Neuron (in vitro differentiated cells): ENCODE data around the gene ADGRG6.
A peak's percentile ranks its signal among the peaks of the same experiment; 100 is the strongest.

Experiments used
- H2AFZ ChIP-seq: one replicate; pipeline ENCODE4 v1.6.1; 2013; ENCODE audit warnings: low read depth, mild to moderate bottlenecking, inconsistent platforms, low read length, moderate library complexity
- H3K27me3 ChIP-seq: one replicate; pipeline ENCODE4 v1.6.1; 2013; ENCODE audit warnings: low read length; ENCODE audit not compliant: insufficient read depth
- H3K36me3 ChIP-seq: one replicate; pipeline ENCODE4 v1.6.1; 2013; ENCODE audit warnings: low read length; ENCODE audit not compliant: insufficient read depth
- H3K4me1 ChIP-seq: one replicate; pipeline ENCODE4 v1.6.1; 2013; ENCODE audit warnings: low read length; ENCODE audit not compliant: insufficient read depth
- H3K4me3 ChIP-seq: 2 replicates; pipeline ENCODE4 v1.5.1; 2013; ENCODE audit warnings: mild to moderate bottlenecking, low read length, moderate library complexity
- H3K9me3 ChIP-seq: one replicate; pipeline ENCODE4 v1.6.1; 2013; ENCODE audit warnings: low read length

ADGRG6 gene

DNA sequence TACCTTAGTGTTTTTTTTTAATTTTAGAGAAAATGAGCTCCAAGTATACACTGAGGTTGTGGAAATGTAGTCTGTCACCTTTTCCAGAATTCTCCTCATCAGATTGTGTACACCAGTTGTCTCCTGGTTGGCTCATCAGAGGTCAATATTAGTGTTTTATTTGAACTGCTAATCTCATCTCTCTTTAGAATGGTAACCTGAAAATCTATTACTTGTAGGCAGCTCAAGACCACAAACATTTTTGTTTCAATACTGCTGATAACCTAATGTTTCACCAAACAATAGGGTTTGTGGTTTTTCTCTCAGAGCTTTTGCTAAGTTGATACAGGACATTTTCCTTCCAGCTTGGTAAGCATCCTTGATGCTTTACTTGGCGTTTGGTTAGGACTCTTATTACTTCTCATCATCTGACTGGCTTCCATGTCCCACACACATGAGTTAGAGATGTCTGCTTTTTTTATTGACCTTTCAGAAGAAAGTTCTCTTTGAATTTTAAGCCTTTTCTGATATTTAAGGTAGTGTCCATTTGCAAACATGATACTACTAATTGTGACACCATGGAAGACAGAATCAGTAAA lies 15.1 kb downstream of the ADGRG6 start:
- H3K9me3 ChIP-seq: no peaks in the 10 kb centered on the region

DNA sequence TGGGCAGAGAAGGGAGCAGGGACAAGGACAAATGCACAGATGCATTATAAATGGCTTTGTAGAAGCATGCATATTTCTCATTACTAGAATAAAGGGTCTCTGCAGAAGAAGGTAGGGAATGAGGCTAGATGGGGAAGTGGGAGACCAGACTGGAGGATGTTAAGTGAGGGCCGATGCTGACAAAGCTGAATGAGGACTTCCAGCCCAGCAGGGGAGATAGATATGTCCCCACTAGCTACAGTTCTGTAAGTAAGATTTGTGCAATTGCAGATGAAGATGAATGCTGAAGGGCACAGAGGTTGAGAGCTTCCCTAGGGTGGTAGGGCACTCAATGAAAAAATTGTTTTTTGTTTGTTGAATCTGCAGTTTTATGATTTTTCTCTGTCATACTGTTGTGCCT lies 16.9 kb downstream of the ADGRG6 start:
- Histone ChIP-seq H2AFZ (no peak overlapping the region), H3K27me3 (no peaks in the 10 kb centered on the region), H3K4me1 (no peaks in the 10 kb centered on the region), H3K9me3 (no peaks in the 10 kb centered on the region), H3K4me3 (no peak overlapping the region), H3K36me3 (no peaks in the 10 kb centered on the region)

More for the DNA sequence above, 15.1 kb downstream of the ADGRG6 start:
- no peaks in the 10 kb centered on the region for H3K27me3 ChIP-seq
- no peak overlapping the region for H2AFZ ChIP-seq
- H3K4me1 ChIP-seq: no peaks in the 10 kb centered on the region
- H3K4me3 ChIP-seq: no peak overlapping the region
- H3K36me3 ChIP-seq: no peaks in the 10 kb centered on the region

DNA sequence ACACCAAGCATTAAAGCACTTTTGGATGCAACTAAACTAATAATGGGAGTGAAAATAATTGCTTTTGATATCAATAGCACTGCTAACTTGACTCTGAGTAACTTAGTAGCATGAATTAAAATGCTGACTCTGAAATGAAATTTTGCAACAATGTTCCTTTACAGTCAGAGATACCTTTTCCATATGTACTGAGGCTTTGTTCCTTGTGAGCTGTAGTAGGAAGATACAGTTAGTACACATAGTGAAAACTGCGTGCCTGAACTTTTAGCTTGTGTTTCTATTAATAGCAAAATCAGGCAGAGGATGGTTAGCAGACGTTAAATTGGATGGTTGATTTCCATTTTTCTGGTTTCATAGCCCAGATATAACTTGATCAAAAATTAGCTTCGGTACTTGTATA lies 18.6 kb downstream of the ADGRG6 start:
- Histone ChIP-seq H2AFZ (no peak overlapping the region), H3K4me1 (no peaks in the 10 kb centered on the region), H3K4me3 (no peak overlapping the region), H3K27me3 (no peaks in the 10 kb centered on the region), H3K36me3 (no peaks in the 10 kb centered on the region), H3K9me3 (no peaks in the 10 kb centered on the region)

DNA sequence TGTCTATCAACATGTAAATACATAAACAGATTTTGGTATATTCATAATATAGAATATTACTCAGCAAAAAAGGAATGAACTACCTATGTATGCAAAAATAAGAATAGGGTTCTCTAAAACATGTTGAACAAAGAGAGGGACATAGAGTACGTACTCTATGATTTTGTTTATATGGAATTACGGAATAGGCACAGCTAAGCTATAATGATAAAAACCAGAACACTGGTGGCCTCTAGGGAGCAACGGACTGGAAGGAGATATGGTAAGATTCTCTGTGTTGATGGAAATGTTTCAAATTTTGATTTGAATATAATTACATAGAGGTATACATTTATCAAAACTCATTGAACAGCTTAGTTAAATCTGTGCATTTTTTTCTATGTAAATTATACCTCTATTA lies 19.6 kb downstream of the ADGRG6 start:
- Histone ChIP-seq H3K36me3 (no peaks in the 10 kb centered on the region), H3K27me3 (no peaks in the 10 kb centered on the region), H3K4me3 (no peak overlapping the region), H3K9me3 (no peaks in the 10 kb centered on the region), H3K4me1 (no peaks in the 10 kb centered on the region), H2AFZ (no peak overlapping the region)

DNA sequence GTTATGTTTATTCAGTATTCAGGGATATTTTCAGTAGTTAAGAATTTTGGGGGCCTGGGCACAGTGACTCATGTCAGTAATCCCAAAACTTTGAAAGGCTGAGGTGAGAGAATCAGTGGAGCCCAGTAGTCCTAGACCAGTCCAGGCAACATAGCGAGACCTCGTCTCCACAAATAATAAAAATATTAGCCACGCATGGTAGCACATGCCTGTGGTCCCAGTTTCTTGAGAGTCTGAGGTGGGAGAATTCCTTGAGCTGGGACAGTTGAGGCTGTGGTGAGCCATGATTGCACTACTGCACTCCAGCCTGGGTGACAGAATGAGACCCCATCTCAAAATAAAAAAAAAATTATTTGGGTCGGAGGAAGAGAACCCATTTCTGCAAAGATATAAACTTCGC lies 20.3 kb downstream of the ADGRG6 start:
- Histone ChIP-seq H3K4me3 (no peak overlapping the region), H3K36me3 (no peaks in the 10 kb centered on the region), H2AFZ (no peak overlapping the region), H3K27me3 (no peaks in the 10 kb centered on the region), H3K9me3 (no peaks in the 10 kb centered on the region), H3K4me1 (no peaks in the 10 kb centered on the region)

DNA sequence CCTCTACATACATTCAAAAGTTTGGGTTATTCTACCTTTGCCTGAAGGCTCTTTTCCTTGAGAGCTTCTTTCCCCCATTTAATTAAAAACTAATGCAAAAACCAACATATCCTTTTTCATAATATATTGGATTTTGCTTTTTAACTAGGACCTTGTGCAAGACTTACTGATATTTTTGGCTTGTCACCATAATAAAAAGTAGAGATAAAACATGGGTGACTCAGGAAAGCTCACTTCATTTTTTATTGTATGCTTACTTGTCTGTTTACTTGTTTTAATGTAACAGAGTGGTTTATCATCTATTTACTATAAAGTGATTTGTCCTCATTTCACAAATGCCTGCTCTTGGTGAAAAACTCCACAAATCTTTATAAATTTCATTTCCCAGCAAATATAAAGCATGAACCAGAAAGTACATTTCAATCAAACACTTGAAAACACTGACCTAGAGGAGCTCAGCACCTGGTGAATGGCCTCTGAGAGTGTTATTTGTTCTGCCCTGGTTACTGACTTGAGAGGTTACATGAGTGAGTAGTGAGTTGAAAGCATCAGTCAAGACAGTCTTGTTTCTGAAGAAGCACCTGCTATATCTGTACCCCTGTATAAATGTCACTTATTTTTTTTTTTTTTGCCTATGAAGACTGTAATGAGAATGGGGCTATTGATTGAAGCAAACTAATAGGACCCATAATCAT lies 20.8 kb downstream of the ADGRG6 start:
- Histone ChIP-seq H3K27me3 (no peaks in the 10 kb centered on the region), H3K4me1 (no peaks in the 10 kb centered on the region), H3K9me3 (no peaks in the 10 kb centered on the region), H3K36me3 (no peaks in the 10 kb centered on the region), H2AFZ (no peak overlapping the region), H3K4me3 (no peak overlapping the region)

DNA sequence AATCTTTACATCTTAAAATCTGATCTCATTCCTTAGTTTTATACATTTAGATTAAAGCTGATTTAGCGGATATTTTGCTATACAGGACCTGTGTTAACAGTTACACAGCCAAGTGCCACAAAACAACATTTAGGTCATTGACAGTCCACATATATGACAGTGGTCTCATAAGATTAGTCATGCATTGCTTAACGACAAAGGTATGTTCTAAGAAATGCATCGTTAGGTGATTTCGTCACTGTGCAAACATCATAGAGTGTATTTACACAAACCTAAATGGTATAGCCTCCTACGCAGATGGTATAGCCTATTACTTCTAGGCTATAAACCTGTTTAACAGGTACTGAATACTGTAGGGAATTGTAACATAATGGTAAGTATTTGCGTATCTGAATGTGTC lies 21.6 kb downstream of the ADGRG6 start:
- H2AFZ ChIP-seq: no peak overlapping the region
- no peaks in the 10 kb centered on the region for H3K27me3 ChIP-seq
- no peaks in the 10 kb centered on the region for H3K9me3 ChIP-seq
- no peak overlapping the region for H3K4me3 ChIP-seq
- H3K4me1 ChIP-seq: no peaks in the 10 kb centered on the region
- no peaks in the 10 kb centered on the region for H3K36me3 ChIP-seq

DNA sequence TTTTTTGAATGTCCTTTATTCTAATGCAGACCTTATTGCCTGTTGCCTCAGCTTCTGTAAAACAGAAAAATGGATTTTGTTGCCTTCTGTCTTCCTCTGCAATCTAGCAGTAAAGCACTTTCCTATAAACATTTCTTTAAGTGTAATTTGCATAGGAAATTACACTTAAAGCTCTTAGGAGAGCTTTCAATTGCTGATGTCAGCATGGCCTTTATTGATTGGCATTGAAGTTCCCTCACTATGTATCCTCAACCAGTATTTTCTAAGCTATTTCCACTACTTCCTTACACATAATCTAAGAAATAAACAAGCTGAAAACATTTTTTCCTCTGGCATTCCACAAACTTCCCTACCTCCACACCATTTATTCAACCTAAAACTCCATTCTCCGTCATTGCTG lies 22.3 kb downstream of the ADGRG6 start:
- Histone ChIP-seq H3K4me1 (no peaks in the 10 kb centered on the region), H3K36me3 (no peaks in the 10 kb centered on the region), H3K4me3 (no peak overlapping the region), H3K27me3 (no peaks in the 10 kb centered on the region), H2AFZ (no peak overlapping the region), H3K9me3 (no peaks in the 10 kb centered on the region)

DNA sequence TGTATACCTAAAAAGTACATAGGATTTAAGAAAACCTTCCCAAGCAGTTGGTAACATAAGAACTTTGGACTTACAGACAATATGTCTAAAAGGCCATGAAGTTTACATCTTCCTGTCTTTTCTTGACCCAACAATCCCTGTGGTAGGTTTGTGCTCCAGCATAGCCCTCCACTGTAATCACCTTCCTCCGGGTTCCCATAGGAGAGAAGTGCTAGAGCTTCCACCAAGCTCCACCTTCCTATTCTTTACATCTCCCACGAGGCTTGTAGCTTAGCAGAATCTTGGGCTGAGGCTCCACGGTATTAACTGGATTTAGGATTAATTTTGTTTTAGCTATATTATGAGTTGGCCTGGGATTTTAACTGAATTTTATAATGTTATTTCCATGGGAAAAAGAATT lies 23.3 kb downstream of the ADGRG6 start:
- Histone ChIP-seq H3K4me3 (no peak overlapping the region), H2AFZ (no peak overlapping the region), H3K27me3 (no peaks in the 10 kb centered on the region), H3K4me1 (peaks cover 7% of the 10 kb centered on the region), H3K36me3 (no peaks in the 10 kb centered on the region), H3K9me3 (no peaks in the 10 kb centered on the region)

DNA sequence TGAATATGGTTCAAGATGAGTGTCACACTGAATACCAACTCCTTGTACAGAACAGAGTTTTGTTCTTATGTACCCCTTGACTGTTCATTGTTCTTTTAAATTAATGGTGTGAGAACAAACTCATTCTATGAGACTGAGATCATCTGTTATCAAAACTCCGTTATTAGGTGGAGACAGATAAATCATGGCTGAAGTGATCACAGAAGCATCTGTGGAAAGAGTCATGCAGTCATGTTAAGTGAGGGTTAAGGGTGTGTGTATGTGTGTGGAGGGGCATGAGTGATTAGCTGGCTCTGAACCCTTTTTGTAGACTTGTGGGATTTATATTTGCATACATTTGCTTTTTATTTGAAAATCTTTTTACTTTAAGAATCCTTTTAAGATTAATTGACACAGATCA lies 24.7 kb downstream of the ADGRG6 start:
- Histone ChIP-seq H3K4me3 (no peak overlapping the region), H3K9me3 (no peaks in the 10 kb centered on the region), H3K36me3 (no peaks in the 10 kb centered on the region), H2AFZ (no peak overlapping the region), H3K4me1 (peaks cover 21% of the 10 kb centered on the region), H3K27me3 (no peaks in the 10 kb centered on the region)

DNA sequence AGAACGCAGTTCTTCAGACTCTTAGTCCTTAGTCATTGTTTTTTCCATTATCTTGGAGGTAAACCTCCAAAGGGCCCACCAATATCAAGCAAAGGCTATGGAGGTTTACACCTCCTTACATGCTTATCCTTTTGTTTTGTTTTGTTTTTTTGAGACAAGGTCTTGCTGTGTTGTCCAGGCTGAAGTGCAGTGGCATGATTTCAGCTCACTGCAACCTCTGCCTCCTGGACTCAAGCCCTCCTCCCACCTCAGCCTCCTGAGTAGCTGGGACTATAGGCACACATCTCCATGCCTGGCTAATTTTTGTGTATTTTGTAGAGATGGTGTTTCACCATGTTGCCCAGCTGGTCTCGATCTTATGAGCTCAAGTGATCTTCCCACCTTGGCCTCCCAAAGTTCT lies 26.3 kb downstream of the ADGRG6 start:
- Histone ChIP-seq H2AFZ (no peak overlapping the region), H3K4me1 (peaks cover 23% of the 10 kb centered on the region), H3K9me3 (no peaks in the 10 kb centered on the region), H3K4me3 (no peak overlapping the region), H3K36me3 (no peaks in the 10 kb centered on the region), H3K27me3 (no peaks in the 10 kb centered on the region)

DNA sequence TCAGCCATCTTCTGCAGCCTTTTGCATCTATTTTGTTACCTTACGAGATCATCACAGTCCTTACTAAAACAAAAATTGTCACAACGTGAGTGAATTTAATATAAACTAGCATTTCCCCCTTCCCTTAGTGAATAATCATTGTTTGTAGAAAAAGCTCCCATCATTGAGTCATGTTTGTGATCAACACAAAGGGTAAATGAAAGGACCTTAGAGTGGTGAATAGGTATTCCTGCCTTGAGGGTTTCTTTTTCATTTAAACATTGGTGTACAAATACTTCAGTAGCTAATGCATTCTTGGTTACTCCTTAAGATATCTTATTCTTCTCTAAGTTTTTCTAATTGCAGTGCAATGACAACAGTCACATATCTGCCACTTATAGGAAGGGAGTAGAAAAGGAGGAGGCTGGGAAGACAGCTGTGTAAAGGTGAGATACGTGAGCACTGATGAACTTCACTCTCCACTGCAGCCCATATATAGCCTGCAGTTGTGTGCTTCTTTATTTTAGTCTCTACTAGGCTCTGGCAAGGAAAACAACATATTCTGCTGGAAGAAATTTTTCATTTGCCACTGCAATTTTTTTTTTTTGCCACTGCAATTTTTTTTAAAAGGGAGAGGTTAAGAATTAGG lies 27.8 kb downstream of the ADGRG6 start:
- peaks cover 23% of the 10 kb centered on the region for H3K4me1 ChIP-seq
- no peak overlapping the region for H3K4me3 ChIP-seq
- H3K27me3 ChIP-seq: no peaks in the 10 kb centered on the region
- peak overlapping the region; percentile 93 for H2AFZ ChIP-seq
- H3K36me3 ChIP-seq: no peaks in the 10 kb centered on the region
- no peaks in the 10 kb centered on the region for H3K9me3 ChIP-seq

DNA sequence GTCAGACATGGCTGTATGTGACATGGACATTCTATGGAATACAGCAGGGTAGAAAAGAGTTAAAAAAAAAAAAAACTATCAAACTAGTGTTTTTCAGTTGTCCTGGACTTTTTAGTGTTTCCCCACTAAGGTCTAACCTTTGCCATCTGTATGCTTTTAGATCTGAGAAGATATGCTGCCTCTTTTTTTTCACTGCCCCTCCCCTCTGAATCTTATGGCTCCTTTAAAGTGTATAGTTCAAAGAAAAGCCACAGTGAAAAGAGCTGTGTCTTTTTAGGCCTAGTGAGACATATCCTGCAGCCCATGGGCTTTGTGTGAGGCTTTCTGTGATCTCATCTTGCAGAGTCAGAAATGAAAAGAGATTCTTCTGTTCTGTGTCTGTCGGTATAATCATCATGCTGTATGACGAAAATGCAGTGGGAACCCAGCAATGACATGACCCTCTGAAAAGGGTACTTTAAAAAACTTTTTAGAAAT lies 29.3 kb downstream of the ADGRG6 start:
- Histone ChIP-seq H3K36me3 (no peaks in the 10 kb centered on the region), H2AFZ (peak overlapping the region; percentile 93), H3K4me1 (peaks cover 23% of the 10 kb centered on the region), H3K4me3 (peak overlapping the region; percentile 35), H3K27me3 (no peaks in the 10 kb centered on the region), H3K9me3 (no peaks in the 10 kb centered on the region)
